Common myeloid progenitor, CD34-positive (primary cell): Measurements from ENCODE around the gene INS.

Source experiments
- CTCF ChIA-PET: fragments of 350-600 bp; sonication (Branson Sonifier 250); formaldehyde crosslinking; loops from one replicate; lab custom pipeline; 2021; ENCODE audit warnings: antibody characterized with exemption; lab: Charles Lee
- POLR2A ChIA-PET: fragments of 350-600 bp; sonication (Branson Sonifier 250); formaldehyde crosslinking; loops from one replicate; lab custom pipeline; 2021; ENCODE audit warnings: antibody characterized with exemption; lab: Charles Lee
- DNase-seq, 3 donors: peaks; one replicate each; pipeline versions ENCODE4 v3.0.0 to v3.0.0-alpha.2; 2013
- H3K27ac ChIP-seq, 2 experiments: 1 replicate in 1 of 2; 2 replicates in 1 of 2; pipeline ENCODE4 v1.7.0; 2013; ENCODE audit warnings: inconsistent platforms in 2 of 2, low read length in 2 of 2, mild to moderate bottlenecking in 2 of 2, low read depth in 1 of 2, moderate library complexity in 1 of 2; ENCODE audit not compliant: severe bottlenecking in 2 of 2, insufficient read depth in 1 of 2, poor library complexity in 1 of 2
- H3K27me3 ChIP-seq, 5 experiments: replicated peaks in 2 of 5; 1 replicate in 3 of 5; 2 replicates in 2 of 5; pipeline versions ENCODE4 v1.6.1 to v1.7.0; 2013; ENCODE audit warnings: low read length in 4 of 5, mild to moderate bottlenecking in 2 of 5, moderate library complexity in 2 of 5, inconsistent platforms in 1 of 5; ENCODE audit not compliant: insufficient read depth in 5 of 5, control insufficient read depth in 4 of 5
- H3K36me3 ChIP-seq, 4 experiments: 1 replicate in 2 of 4; 2 replicates in 2 of 4; pipeline versions ENCODE4 v1.6.1 to v1.7.0; 2013; ENCODE audit warnings: low read length in 3 of 4, control low read depth in 1 of 4, mild to moderate bottlenecking in 1 of 4; ENCODE audit not compliant: control insufficient read depth in 4 of 4, insufficient read depth in 4 of 4
- H3K4me1 ChIP-seq, 4 experiments: 1 replicate in 3 of 4; 2 replicates in 1 of 4; pipeline versions ENCODE4 v1.6.1 to v1.7.1; 2013; ENCODE audit warnings: low read length in 3 of 4, mild to moderate bottlenecking in 3 of 4, control low read depth in 1 of 4, inconsistent platforms in 1 of 4, moderate library complexity in 1 of 4; ENCODE audit not compliant: control insufficient read depth in 4 of 4, insufficient read depth in 4 of 4; ENCODE audit errors: control extremely low read depth in 1 of 4
- H3K4me3 ChIP-seq, 7 experiments: 1 replicate in 4 of 7; 2 replicates in 3 of 7; pipeline versions ENCODE4 v1.5.1 to v1.7.0; 2013; ENCODE audit warnings: mild to moderate bottlenecking in 7 of 7, low read length in 6 of 7, moderate library complexity in 6 of 7, inconsistent platforms in 2 of 7, low read depth in 2 of 7, control low read depth in 1 of 7; ENCODE audit not compliant: insufficient read depth in 4 of 7, control insufficient read depth in 1 of 7; ENCODE audit errors: extremely low read depth in 1 of 7
- H3K9me3 ChIP-seq, 5 experiments: 1 replicate in 4 of 5; 2 replicates in 1 of 5; pipeline versions ENCODE4 v1.6.1 to v1.7.1; 2013; ENCODE audit warnings: low read length in 4 of 5, mild to moderate bottlenecking in 2 of 5, inconsistent platforms in 1 of 5, low read depth in 1 of 5, moderate library complexity in 1 of 5; ENCODE audit not compliant: control insufficient read depth in 4 of 5, insufficient read depth in 2 of 5; ENCODE audit errors: control extremely low read depth in 1 of 5
- WGBS: methylation state at CpG from one replicate; pipeline ENCODE4 v1.1.5; 2013; ENCODE audit not compliant: insufficient coverage; 5-methylcytosine and 5-hydroxymethylcytosine counted together

The INS gene

GRCh38 chr11:2187280-2187707 lies 26.3 kb upstream of the INS start:
- Histone ChIP-seq H3K9me3 (no peaks in the 10 kb centered on the region), H3K36me3 (no peaks in the 10 kb centered on the region), H3K27me3 (no peaks in the 10 kb centered on the region), H3K27ac (no peak overlapping the region), H3K4me1 (peaks cover 5 to 46% (median 29%) of the 10 kb centered on the region in 4 experiments), H3K4me3 (peak overlapping the region in 1 of 7 experiments; percentile 40)
- DNase-seq = peak in 2 of 3 donors; percentile 28 to 64
- WGBS = 100% methylated on average over 3 of the region's 7 CpGs
- ChIA-PET POLR2A (no interaction called here), CTCF (interaction anchor here (1.0 to 6.0 kb wide), 10 partner anchors 8 to 344 kb away, joined by 3 to 82 read pairs (median 10); no protein-coding TSS in a partner anchor)

DNA sequence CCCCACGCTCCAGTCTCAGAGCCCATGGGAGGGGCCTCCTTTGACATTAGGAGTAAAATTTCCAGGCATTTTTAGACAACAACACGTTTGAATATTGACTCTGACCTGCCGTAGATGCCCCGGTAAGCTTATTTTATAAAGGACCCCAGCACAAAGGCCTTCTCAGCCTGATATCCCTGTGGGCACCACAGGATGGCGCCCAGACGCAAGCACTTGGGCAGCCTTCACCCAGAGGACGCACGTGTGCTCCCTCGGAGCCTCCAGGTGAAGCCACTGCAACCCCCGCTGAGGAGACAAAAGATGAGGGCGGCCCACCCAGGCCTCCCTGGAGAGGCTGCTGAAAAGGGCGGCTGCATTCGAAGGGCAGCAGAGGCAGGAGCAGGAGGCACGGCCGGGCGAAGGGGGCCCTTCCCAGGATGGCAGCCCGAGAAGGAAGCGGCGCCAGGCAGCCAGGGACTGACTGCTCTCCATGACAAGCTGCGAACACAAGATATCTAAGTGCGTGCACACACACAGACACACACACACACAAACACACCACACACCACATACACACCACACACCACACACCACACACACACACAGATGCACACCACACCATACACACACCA lies 25.8 kb upstream of the INS start:
- DNase-seq = peak; percentile 84 to 90 (median 89)
- ChIA-PET CTCF (interaction anchor here (0.8 to 6.0 kb wide), 16 partner anchors 8 to 353 kb away, joined by 3 to 82 read pairs (median 6); no protein-coding TSS in a partner anchor), POLR2A (interaction anchor here (1.3 kb wide), 1 partner anchor 214 kb away, joined by 3 read pairs; the partner anchor contains the start of gene TSSC4)
- Histone ChIP-seq H3K4me3 (peak overlapping the region in 1 of 7 experiments; percentile 40), H3K9me3 (no peaks in the 10 kb centered on the region), H3K27ac (no peak overlapping the region), H3K27me3 (no peaks in the 10 kb centered on the region), H3K4me1 (peaks cover 5 to 41% (median 24%) of the 10 kb centered on the region in 4 experiments), H3K36me3 (no peaks in the 10 kb centered on the region)
- WGBS = 2% methylated on average over 15 of the region's 21 CpGs

DNA sequence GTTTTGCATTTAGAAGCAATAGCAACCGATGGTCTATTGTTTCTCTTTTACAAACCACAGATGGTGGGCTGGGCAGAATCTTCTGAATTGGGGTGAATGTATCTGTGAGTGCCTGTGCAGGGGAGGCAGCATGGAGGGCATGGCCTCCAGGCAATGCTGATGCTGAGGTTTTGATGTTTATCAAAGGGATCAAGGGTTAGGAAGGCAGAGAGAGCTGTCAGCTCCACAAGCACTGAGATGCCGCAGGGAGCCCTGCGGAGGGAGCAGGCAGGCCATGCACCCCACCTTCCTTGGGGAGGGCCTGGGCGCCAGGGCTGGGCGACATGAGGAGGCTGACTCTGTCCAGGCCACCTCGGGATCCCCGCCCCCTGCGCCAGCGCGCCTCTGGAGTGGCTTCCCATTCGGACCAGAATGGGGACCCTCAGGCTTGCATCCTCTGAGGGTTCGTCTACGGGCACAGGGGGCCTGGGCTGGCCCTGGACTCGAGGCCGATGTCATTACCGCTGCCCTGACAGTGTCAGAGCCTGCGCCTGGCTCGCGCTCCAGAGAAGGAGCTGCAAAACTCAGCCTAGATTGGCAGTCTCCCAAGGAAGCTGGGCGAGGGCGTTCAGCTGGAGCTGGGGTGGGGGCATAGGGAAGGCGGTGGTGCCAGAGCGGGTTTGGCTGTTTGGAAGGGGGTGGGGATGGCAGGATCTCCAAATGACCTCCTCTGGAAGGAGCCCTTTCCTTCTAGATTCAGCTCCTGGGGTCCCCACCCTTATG lies 24.5 kb upstream of the INS start:
- 76% methylated on average over 21 of the region's 23 CpGs for WGBS
- H3K27ac ChIP-seq = no peak overlapping the region
- peaks cover 0 to 28% (median 12%) of the 10 kb centered on the region in 4 experiments for H3K4me1 ChIP-seq
- ChIA-PET POLR2A (interaction anchor here (1.3 kb wide), 1 partner anchor 216 kb away, joined by 3 read pairs; the partner anchor contains the start of gene TSSC4), CTCF (interaction anchor here (0.6 to 6.0 kb wide), 13 partner anchors 9 to 706 kb away, joined by 3 to 82 read pairs (median 3); no protein-coding TSS in a partner anchor)
- no peaks in the 10 kb centered on the region for H3K27me3 ChIP-seq
- no peaks in the 10 kb centered on the region for H3K9me3 ChIP-seq
- no peaks in the 10 kb centered on the region for H3K36me3 ChIP-seq
- peak in 2 of 3 donors; percentile 25 to 29 for DNase-seq
- H3K4me3 ChIP-seq = no peak overlapping the region

GRCh38 chr11:2182692-2183474 lies 21.9 kb upstream of the INS start:
- DNase-seq = no peak
- no peaks in the 10 kb centered on the region for H3K36me3 ChIP-seq
- peaks cover 0 to 25% (median 8%) of the 10 kb centered on the region in 4 experiments for H3K4me1 ChIP-seq
- no peak overlapping the region for H3K27ac ChIP-seq
- no peak overlapping the region for H3K4me3 ChIP-seq
- WGBS = 99% methylated on average over 11 of the region's 20 CpGs
- POLR2A ChIA-PET = no interaction called here
- CTCF ChIA-PET = interaction anchor here (1.5 to 6.0 kb wide), 3 partner anchors 116 to 348 kb away, joined by 4 to 82 read pairs (median 23); no protein-coding TSS in a partner anchor
- H3K27me3 ChIP-seq = no peaks in the 10 kb centered on the region
- no peaks in the 10 kb centered on the region for H3K9me3 ChIP-seq

DNA sequence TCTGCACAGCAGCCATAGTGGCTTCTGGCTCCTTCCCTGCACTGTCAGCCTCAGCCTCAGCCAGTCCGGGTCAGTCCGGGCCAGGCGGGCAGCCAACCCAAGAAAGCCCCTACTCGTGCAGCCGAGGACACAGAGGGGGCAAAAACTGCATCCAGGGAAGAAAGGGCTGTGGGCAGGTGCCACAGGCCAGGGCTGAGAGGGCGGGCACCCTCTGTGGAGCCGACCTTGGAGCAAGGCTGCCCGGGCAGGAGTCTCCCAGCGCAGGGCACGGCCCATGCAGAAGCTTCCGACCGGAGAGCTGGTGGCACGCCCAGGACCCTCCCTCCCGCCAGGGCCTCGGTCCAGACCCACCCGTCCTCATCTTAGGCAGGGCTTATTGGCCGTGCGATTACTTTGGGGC lies 21.1 kb upstream of the INS start:
- Histone ChIP-seq H3K4me3 (no peak overlapping the region), H3K27ac (no peak overlapping the region), H3K4me1 (peaks cover 0 to 23% (median 8%) of the 10 kb centered on the region in 4 experiments), H3K27me3 (no peaks in the 10 kb centered on the region), H3K9me3 (no peaks in the 10 kb centered on the region), H3K36me3 (no peaks in the 10 kb centered on the region)
- no peak for DNase-seq
- POLR2A ChIA-PET = no interaction called here
- CTCF ChIA-PET = interaction anchor here (0.7 to 6.0 kb wide), 2 partner anchors 15 to 239 kb away, joined by 3 to 82 read pairs; no protein-coding TSS in a partner anchor
- WGBS = 97% methylated on average over 14 of the region's 18 CpGs

DNA sequence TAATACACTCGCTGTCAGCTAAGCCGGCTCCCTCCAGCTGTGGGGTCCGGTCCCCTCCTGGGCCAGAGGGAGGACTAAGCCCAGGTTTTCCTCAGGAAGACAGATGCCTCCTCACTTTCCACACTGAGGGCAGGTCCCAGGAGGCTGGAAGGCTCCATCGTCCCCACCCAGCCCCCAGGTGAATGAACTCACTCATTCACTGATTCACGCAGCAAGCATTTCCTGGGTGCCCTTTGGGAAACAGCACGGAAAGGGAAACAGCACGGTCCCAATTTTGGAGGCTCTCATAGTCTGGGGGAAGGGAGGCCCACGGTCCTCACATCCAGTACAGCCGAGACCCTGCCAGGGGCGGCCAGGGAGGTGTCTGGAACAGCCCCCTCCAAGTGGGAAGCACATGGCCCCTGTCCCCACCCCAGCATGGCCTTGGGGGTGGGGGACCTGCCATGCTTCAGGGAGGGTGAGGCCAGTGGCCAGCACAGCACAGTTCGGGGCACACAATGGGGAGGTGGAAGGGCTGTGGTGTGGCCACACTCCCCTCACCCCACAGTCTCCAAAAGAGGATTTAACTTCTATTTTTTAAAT lies 19.9 kb upstream of the INS start:
- no peak for DNase-seq
- Histone ChIP-seq H3K27me3 (no peaks in the 10 kb centered on the region), H3K4me3 (no peak overlapping the region), H3K9me3 (no peaks in the 10 kb centered on the region), H3K4me1 (peaks cover 0 to 13% (median 6%) of the 10 kb centered on the region in 4 experiments), H3K27ac (no peak overlapping the region), H3K36me3 (no peaks in the 10 kb centered on the region)
- ChIA-PET CTCF (interaction anchor here (1.6 kb wide), 1 partner anchor 14 kb away, joined by 4 read pairs; no protein-coding TSS in a partner anchor), POLR2A (no interaction called here)
- 95% methylated on average over 9 of the region's 11 CpGs for WGBS
